Sigmoid colon (tissue), 4 donors: ENCODE data around the gene POLR3E.

Experiments used
- POLR2A ChIP-seq, 2 donors: fragments of 450-650 bp; IDR thresholded peaks; one replicate each; pipeline ENCODE4 v1.6.1; 2016; ENCODE audit warnings: antibody characterized with exemption in 2 of 2, mild to moderate bottlenecking in 2 of 2, moderate library complexity in 2 of 2
- POLR2AphosphoS5 ChIP-seq, 4 donors: sonication (generic); formaldehyde crosslinking; IDR thresholded peaks; one replicate each; pipeline ENCODE4 v1.6.1; 2017; ENCODE audit warnings: antibody characterized with exemption in 4 of 4
- TF ChIP-seq, protein P1 (sequence below), 4 experiments: fragments of 450-650 bp in 3 of 4; fragments of 200-600 bp in 1 of 4; IDR thresholded peaks; one replicate each; pipeline ENCODE4 v1.5.1; 2016 to 2019; ENCODE audit warnings: antibody characterized with exemption in 4 of 4, mild to moderate bottlenecking in 3 of 4, moderate library complexity in 2 of 4

DNA sequence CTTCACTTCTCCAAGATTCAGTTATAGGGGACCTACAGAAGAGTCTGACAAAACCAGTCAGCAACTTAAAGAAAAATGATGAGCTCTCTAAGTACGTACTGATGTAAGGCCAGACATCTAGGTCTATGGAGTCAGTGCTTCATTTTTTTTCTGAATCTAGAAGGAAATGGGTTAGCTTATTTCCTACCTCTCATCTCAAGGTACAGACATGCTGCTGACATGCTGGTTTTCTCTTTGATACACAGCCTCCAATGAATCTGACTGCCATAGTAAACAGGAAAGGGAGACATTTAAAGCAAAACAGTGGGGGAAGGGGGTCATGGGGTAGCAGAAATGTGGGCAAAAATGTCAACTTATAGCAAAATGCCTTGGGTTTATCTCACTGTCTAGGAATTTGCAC lies 60.8 kb downstream of the POLR3E start:
- TF ChIP-seq, protein P1, sequence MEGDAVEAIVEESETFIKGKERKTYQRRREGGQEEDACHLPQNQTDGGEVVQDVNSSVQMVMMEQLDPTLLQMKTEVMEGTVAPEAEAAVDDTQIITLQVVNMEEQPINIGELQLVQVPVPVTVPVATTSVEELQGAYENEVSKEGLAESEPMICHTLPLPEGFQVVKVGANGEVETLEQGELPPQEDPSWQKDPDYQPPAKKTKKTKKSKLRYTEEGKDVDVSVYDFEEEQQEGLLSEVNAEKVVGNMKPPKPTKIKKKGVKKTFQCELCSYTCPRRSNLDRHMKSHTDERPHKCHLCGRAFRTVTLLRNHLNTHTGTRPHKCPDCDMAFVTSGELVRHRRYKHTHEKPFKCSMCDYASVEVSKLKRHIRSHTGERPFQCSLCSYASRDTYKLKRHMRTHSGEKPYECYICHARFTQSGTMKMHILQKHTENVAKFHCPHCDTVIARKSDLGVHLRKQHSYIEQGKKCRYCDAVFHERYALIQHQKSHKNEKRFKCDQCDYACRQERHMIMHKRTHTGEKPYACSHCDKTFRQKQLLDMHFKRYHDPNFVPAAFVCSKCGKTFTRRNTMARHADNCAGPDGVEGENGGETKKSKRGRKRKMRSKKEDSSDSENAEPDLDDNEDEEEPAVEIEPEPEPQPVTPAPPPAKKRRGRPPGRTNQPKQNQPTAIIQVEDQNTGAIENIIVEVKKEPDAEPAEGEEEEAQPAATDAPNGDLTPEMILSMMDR (IDR thresholded peaks at IDR 0.05) = no peak
- TF ChIP-seq POLR2A (IDR thresholded peaks at IDR 0.05) (no peak), POLR2AphosphoS5 (IDR thresholded peaks at IDR 0.05) (no peak)
